Testis (tissue), 3 donors: Measurements from ENCODE around the gene SMYD3. TPM values are rescaled to one million over a fixed set of nuclear protein-coding genes. Genes with fewer than 3 reads are reported as not detected.

Experiments used
- DNase-seq: peaks from one replicate; pipeline ENCODE4 v3.0.0-alpha.2; 2019
- H3K27ac ChIP-seq, 2 donors: fragments of 200-600 bp; sonication (generic); one replicate each; pipeline ENCODE4 v1.5.1; 2019
- H3K27me3 ChIP-seq: fragments of 200-600 bp; sonication (generic); one replicate; pipeline ENCODE4 v1.5.1; 2019
- H3K36me3 ChIP-seq: fragments of 200-600 bp; sonication (generic); one replicate; pipeline ENCODE4 v1.5.1; 2017; ENCODE audit warnings: low read depth; ENCODE audit errors: missing control alignments
- H3K4me1 ChIP-seq: fragments of 200-600 bp; sonication (generic); one replicate; pipeline ENCODE4 v1.5.1; 2019
- H3K4me3 ChIP-seq, 2 donors: fragments of 200-600 bp; sonication (generic); one replicate each; pipeline ENCODE4 v1.5.1; 2017 to 2019
- H3K9me3 ChIP-seq: fragments of 200-600 bp; sonication (generic); one replicate; pipeline ENCODE4 v1.5.1; 2017
- POLR2A ChIP-seq: fragments of 450-650 bp; IDR thresholded peaks from one replicate; pipeline ENCODE4 v1.6.1; 2017; ENCODE audit warnings: antibody characterized with exemption, mild to moderate bottlenecking, moderate library complexity
- WGBS, 2 donors: methylation state at CpG; one replicate each; pipeline ENCODE4 v1.1.5; 2018; 5-methylcytosine and 5-hydroxymethylcytosine counted together
- intact Hi-C: fragments of 100-400 bp; cut with DNase I; formaldehyde crosslinking; loops from one replicate; pipeline ENCODE4 v1.15.1; 2023; ENCODE audit warnings: low total_unique reads
- polyA plus RNA-seq: library from polyadenylated mRNA; stranded (reverse); fragments of 350-450 nt; fragmentation: Illumina TruSeq; extraction: RNeasy Lipid Tissue Mini Kit (QIAGEN cat#74804); gene quantifications from one replicate; pipeline ENCODE4 v1.2.3, GENCODE V29; 2014; ENCODE audit warnings: low read depth, low replicate concordance; ENCODE audit not compliant: insufficient read depth
- total RNA-seq, 2 donors: library from RNA; depleted of rRNA; stranded (reverse); fragments of >200 nt; gene quantifications; one replicate each; pipeline ENCODE4 v1.2.3, GENCODE V29; 2016
- TF ChIP-seq, protein P1 (sequence below), 3 experiments: fragments of 450-650 bp in 2 of 3; fragments of 200-600 bp in 1 of 3; sonication (generic) in 1 of 3; IDR thresholded peaks; one replicate each; pipeline ENCODE4 v1.5.1; 2016 to 2019; ENCODE audit warnings: antibody characterized with exemption in 3 of 3, mild to moderate bottlenecking in 2 of 3, moderate library complexity in 1 of 3

Gene SMYD3
- total and polyA plus RNA-seq, 3 donors from 2014 or later: 23.0 to 38.8 (median 38.7) TPM

DNA sequence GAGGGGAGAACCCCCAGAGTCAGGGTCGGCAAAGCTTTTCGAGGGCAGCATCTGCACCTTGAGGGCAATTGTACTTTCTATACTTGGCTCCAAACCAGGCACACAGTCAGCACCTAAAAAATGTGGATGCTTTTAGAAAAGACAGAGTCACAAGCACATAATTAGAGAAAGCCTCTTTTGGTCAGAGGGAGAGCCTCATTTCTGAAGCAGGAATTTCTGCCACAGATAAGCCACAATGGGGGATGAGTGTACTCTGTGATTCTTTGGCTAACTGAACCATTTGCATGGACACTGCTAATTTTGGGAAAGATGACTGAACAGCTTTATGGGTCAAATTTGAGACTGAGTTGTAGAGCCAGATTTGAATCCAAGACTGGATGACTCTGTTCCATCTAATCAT, 716.6 kb downstream of the SMYD3 start:
- intact Hi-C loops: no loop called here
- Histone ChIP-seq H3K27me3 (no peaks in the 10 kb centered on the region), H3K36me3 (no peaks in the 10 kb centered on the region), H3K9me3 (no peaks in the 10 kb centered on the region), H3K4me1 (no peaks in the 10 kb centered on the region), H3K4me3 (no peak overlapping the region), H3K27ac (no peak overlapping the region)
- TF ChIP-seq, protein P1, sequence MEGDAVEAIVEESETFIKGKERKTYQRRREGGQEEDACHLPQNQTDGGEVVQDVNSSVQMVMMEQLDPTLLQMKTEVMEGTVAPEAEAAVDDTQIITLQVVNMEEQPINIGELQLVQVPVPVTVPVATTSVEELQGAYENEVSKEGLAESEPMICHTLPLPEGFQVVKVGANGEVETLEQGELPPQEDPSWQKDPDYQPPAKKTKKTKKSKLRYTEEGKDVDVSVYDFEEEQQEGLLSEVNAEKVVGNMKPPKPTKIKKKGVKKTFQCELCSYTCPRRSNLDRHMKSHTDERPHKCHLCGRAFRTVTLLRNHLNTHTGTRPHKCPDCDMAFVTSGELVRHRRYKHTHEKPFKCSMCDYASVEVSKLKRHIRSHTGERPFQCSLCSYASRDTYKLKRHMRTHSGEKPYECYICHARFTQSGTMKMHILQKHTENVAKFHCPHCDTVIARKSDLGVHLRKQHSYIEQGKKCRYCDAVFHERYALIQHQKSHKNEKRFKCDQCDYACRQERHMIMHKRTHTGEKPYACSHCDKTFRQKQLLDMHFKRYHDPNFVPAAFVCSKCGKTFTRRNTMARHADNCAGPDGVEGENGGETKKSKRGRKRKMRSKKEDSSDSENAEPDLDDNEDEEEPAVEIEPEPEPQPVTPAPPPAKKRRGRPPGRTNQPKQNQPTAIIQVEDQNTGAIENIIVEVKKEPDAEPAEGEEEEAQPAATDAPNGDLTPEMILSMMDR (IDR thresholded peaks at IDR 0.05): no peak
- TF ChIP-seq POLR2A: no peak
- DNase-seq: no peak
- WGBS, 2 donors: 86 to 90% methylated on average over 2 of the region's 2 CpGs

DNA sequence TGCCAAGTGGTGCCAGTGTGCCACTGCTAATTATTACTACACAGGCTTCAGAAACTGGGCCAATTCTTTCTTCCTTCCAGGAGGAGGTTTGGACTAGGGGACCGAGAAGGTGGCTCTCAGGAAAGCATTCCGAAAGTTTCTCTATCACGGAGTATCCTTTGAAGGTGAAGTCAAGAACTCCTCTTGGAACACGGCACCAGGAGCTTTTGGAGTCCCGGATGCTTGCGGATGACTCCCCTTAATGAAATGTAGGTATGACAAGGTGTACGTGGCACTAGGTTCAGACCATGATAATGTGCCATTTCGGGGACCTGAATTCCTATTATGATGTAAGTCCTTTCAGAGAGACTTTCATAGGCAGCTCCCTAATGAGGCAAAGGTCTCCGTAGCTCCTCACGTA, 718.2 kb downstream of the SMYD3 start:
- no peak for DNase-seq

DNA sequence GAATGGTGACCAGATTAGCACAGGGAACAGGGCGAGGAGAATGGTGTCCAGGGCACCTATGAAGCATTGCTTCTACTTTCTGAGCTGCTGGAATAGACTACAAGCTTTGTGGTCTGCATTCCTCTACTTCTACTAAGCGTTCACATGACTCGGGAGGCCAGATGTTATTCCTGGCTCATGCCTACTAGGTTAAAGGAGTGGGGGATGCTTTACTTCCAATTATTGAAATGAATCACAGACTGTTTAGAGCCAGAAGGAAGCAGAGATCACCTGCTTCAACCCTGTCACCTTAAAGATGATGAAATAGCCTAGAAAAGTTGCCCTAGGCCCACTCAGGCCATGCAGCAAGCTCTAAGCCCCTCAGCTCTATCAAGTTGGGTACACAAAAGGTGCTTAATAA, 718.8 kb downstream of the SMYD3 start:
- no peaks in the 10 kb centered on the region for H3K4me1 ChIP-seq
- H3K4me3 ChIP-seq: no peak overlapping the region
- TF ChIP-seq, protein P1 (IDR thresholded peaks at IDR 0.05): no peak
- TF ChIP-seq POLR2A: no peak
- DNase-seq: no peak
- intact Hi-C loops: no loop called here
- H3K9me3 ChIP-seq: no peaks in the 10 kb centered on the region
- no peaks in the 10 kb centered on the region for H3K27me3 ChIP-seq
- no peaks in the 10 kb centered on the region for H3K36me3 ChIP-seq
- H3K27ac ChIP-seq: no peak overlapping the region
- 79 to 81% methylated on average over 3 of the region's 3 CpGs for WGBS, 2 donors

More for the DNA sequence above, 718.2 kb downstream of the SMYD3 start:
- no peaks in the 10 kb centered on the region for H3K9me3 ChIP-seq
- no peak overlapping the region for H3K27ac ChIP-seq
- intact Hi-C loops: no loop called here
- no peak for TF ChIP-seq POLR2A
- TF ChIP-seq, protein P1 (IDR thresholded peaks at IDR 0.05): no peak
- no peak overlapping the region for H3K4me3 ChIP-seq
- H3K36me3 ChIP-seq: no peaks in the 10 kb centered on the region
- H3K4me1 ChIP-seq: no peaks in the 10 kb centered on the region
- WGBS, 2 donors: 96 to 97% methylated on average over 10 of the region's 10 CpGs
- no peaks in the 10 kb centered on the region for H3K27me3 ChIP-seq

DNA sequence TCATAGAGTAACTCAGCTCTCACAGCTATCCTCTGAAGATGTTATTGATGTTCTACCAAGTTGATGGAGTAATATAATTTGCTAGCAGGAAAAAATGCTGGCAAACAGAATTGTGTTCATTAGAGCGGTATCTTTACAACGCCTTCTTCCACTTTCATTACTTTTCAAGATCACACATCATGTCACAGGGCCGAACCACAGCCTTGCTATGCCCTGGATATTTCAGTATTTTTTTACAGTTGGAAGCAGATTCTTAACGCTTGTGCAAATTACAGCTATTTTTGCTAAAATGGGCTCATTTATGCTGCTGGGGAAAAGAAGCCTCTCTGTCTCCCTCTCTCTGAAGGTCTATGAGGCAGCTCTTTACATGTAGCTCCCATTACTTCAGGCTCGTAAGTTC, 720.1 kb downstream of the SMYD3 start:
- intact Hi-C loops: no loop called here
- Histone ChIP-seq H3K4me3 (no peak overlapping the region), H3K9me3 (no peaks in the 10 kb centered on the region), H3K36me3 (no peaks in the 10 kb centered on the region), H3K4me1 (no peaks in the 10 kb centered on the region), H3K27ac (no peak overlapping the region), H3K27me3 (no peaks in the 10 kb centered on the region)
- DNase-seq: no peak
- WGBS, 2 donors: 88 to 89% methylated on average over 5 of the region's 5 CpGs
- TF ChIP-seq, protein P1 (IDR thresholded peaks at IDR 0.05): no peak
- TF ChIP-seq POLR2A: no peak
